GM19468 (cell line): ENCODE data around the gene CARD11.
A peak's percentile ranks its signal among the peaks of the same experiment; 100 is the strongest.
"Not testable (repeated sequence)": the region's sequence is repeated elsewhere in the genome, so short reads cannot be mapped to it uniquely, and the experiment has no call there.

ENCODE experiments used
- ATAC-seq: cut with Tn5 transposase; IDR thresholded peaks from one replicate; pipeline ENCODE4 v1.9.1; 2021; ENCODE audit warnings: mild to moderate bottlenecking, moderate library complexity, moderate number of reproducible peaks; ENCODE audit not compliant: unreplicated experiment; ENCODE audit errors: extremely low read depth

Gene CARD11

GRCh38 chr7:2920480-2920879, 123.2 kb downstream of the CARD11 start:
- ATAC-seq, result not testable (repeated sequence)

- no peak for ATAC-seq
Measured at GRCh38 chr7:2920041-2920440, 123.6 kb downstream of the CARD11 start.

- ATAC-seq, result no peak
Measured at GRCh38 chr7:2919256-2919655, 124.4 kb downstream of the CARD11 start.

- no peak for ATAC-seq
Measured at GRCh38 chr7:2918406-2918805, 125.3 kb downstream of the CARD11 start.

GRCh38 chr7:2915023-2915422, 128.6 kb downstream of the CARD11 start:
- no peak for ATAC-seq

GRCh38 chr7:2913760-2914387, 129.8 kb downstream of the CARD11 start:
- no peak for ATAC-seq

GRCh38 chr7:2912684-2913439, 130.8 kb downstream of the CARD11 start:
- no peak for ATAC-seq

GRCh38 chr7:2911466-2911865, 132.2 kb downstream of the CARD11 start:
- ATAC-seq, result no peak

GRCh38 chr7:2909471-2910039, 134.1 kb downstream of the CARD11 start:
- no peak for ATAC-seq

GRCh38 chr7:2909043-2909442, 134.6 kb downstream of the CARD11 start:
- ATAC-seq, result no peak

GRCh38 chr7:2908103-2908683, 135.5 kb downstream of the CARD11 start:
- ATAC-seq, result no peak

- no peak for ATAC-seq
Measured at GRCh38 chr7:2906197-2906931, 137.3 kb downstream of the CARD11 start.

- no peak for ATAC-seq
Measured at GRCh38 chr7:2905500-2905899, 138.2 kb downstream of the CARD11 start.

- no peak for ATAC-seq
Measured at GRCh38 chr7:2905027-2905426, 138.6 kb downstream of the CARD11 start.

- no peak for ATAC-seq
Measured at GRCh38 chr7:2904202-2904601, 139.5 kb downstream of the CARD11 start.

GRCh38 chr7:2903682-2904162, 139.9 kb downstream of the CARD11 start:
- ATAC-seq, result no peak

- no peak for ATAC-seq
Measured at GRCh38 chr7:2897023-2897422, 146.6 kb downstream of the CARD11 start.

GRCh38 chr7:2896131-2896530, 147.5 kb downstream of the CARD11 start:
- ATAC-seq, result no peak

- ATAC-seq, result peak; percentile 20
Measured at GRCh38 chr7:2894118-2894940, 149.3 kb downstream of the CARD11 start.
